H1 (cell line): Measurements from ENCODE around the gene IL31. TPM values are rescaled to one million over a fixed set of nuclear protein-coding genes. Genes with fewer than 3 reads are reported as not detected.

ENCODE experiments used
- CTCF ChIA-PET: fragments of 300-600 bp; sonication (Branson Sonifier 250); formaldehyde crosslinking; loops from one replicate; lab custom pipeline; 2021; ENCODE audit not compliant: partially characterized antibody; lab: Charles Lee
- POLR2A ChIA-PET: fragments of 300-600 bp; sonication (Branson Sonifier 250); formaldehyde crosslinking; loops from one replicate; lab custom pipeline; 2021; ENCODE audit warnings: inconsistent platforms; ENCODE audit not compliant: partially characterized antibody; lab: Charles Lee
- DNase-seq, 2 experiments: peaks; one replicate each; pipeline versions ENCODE4 v3.0.0 to v3.0.0-alpha.2; 2010 to 2022; ENCODE audit warnings: low spot score in 2 of 2, low read depth in 1 of 2, mixed read lengths in 1 of 2
- FAIRE-seq: peaks from 2 replicates; lab custom pipeline; 2011; peaks lifted over from hg19 to GRCh38; lab: Jason Lieb, UNC
- H2AFZ ChIP-seq: 2 replicates; pipeline ENCODE4 v1.8.1; 2012; ENCODE audit warnings: low read length, inconsistent platforms
- H2AK5ac ChIP-seq: 2 replicates; pipeline ENCODE4 v1.6.1; 2013; ENCODE audit warnings: low read depth, low read length
- H2BK120ac ChIP-seq: replicated peaks from 2 replicates; pipeline ENCODE3; 2013; ENCODE audit warnings: low read depth, low read length, inconsistent platforms
- H2BK12ac ChIP-seq: 2 replicates; pipeline ENCODE4 v1.6.1; 2013; ENCODE audit warnings: low read depth, low read length
- H2BK15ac ChIP-seq: 2 replicates; pipeline ENCODE4 v1.6.1; 2013; ENCODE audit warnings: low read length
- H2BK20ac ChIP-seq: 2 replicates; pipeline ENCODE4 v1.6.1; 2013; ENCODE audit warnings: low read length
- H2BK5ac ChIP-seq: 2 replicates; pipeline ENCODE4 v1.6.1; 2013; ENCODE audit warnings: low read depth, low read length
- H3K14ac ChIP-seq: 2 replicates; pipeline ENCODE4 v1.6.1; 2013; ENCODE audit warnings: inconsistent platforms; ENCODE audit not compliant: insufficient read length
- H3K18ac ChIP-seq: 2 replicates; pipeline ENCODE4 v1.6.1; 2013; ENCODE audit warnings: low read length; ENCODE audit errors: extremely low read depth
- H3K23ac ChIP-seq: 2 replicates; pipeline ENCODE4 v1.6.1; 2013; ENCODE audit warnings: inconsistent platforms; ENCODE audit not compliant: insufficient read length
- H3K23me2 ChIP-seq: 2 replicates; pipeline ENCODE4 v1.6.1; 2013; ENCODE audit warnings: low read depth, low read length
- H3K27ac ChIP-seq: 2 replicates; pipeline ENCODE4 v1.6.1; 2011; ENCODE audit warnings: low read depth, low read length, inconsistent platforms
- H3K27me3 ChIP-seq, 4 experiments: replicated peaks in 1 of 4; 1 replicate in 1 of 4; 2 replicates in 3 of 4; pipeline versions ENCODE4 v1.6.1 to v1.8.1; 2011 to 2013; ENCODE audit warnings: low read length in 3 of 4, mild to moderate bottlenecking in 3 of 4, inconsistent platforms in 2 of 4, mixed read lengths in 2 of 4, moderate library complexity in 1 of 4; ENCODE audit not compliant: control insufficient read depth in 3 of 4, insufficient read depth in 3 of 4; ENCODE audit errors: extremely low read depth in 1 of 4
- H3K36me3 ChIP-seq, 4 experiments: 2 replicates each; pipeline versions ENCODE4 v1.6.1 to v1.8.1; 2011 to 2013; ENCODE audit warnings: mild to moderate bottlenecking in 4 of 4, low read length in 3 of 4, moderate library complexity in 2 of 4, control low read depth in 1 of 4, inconsistent platforms in 1 of 4; ENCODE audit not compliant: insufficient read depth in 4 of 4, control insufficient read depth in 2 of 4
- H3K4ac ChIP-seq: replicated peaks from 2 replicates; pipeline ENCODE3; 2013; ENCODE audit warnings: low read length, low read depth, mixed read lengths, inconsistent platforms; ENCODE audit not compliant: insufficient read length
- H3K4me1 ChIP-seq, 4 experiments: replicated peaks in 1 of 4; 1 replicate in 1 of 4; 2 replicates in 3 of 4; pipeline versions ENCODE4 v1.6.1 to v1.8.1; 2011 to 2013; ENCODE audit warnings: low read length in 3 of 4, inconsistent platforms in 2 of 4, mixed read lengths in 1 of 4; ENCODE audit not compliant: insufficient read depth in 4 of 4, control insufficient read depth in 3 of 4
- H3K4me2 ChIP-seq, 2 experiments: 2 replicates each; pipeline versions ENCODE4 v1.6.1 to v1.8.1; 2011 to 2013; ENCODE audit warnings: low read depth in 2 of 2, low read length in 2 of 2, control low read depth in 1 of 2, inconsistent platforms in 1 of 2, mild to moderate bottlenecking in 1 of 2; ENCODE audit not compliant: insufficient read depth in 1 of 2
- H3K4me3 ChIP-seq, 4 experiments: fragments of 200-600, 300-600 bp in 1 of 4; sonication (generic), shearing (Covaris generic), sonication (Bioruptor Twin) in 1 of 4; 2 replicates each; pipeline versions ENCODE4 v1.5.1 to v1.8.1; 2011 to 2016; ENCODE audit warnings: low read length in 4 of 4, low read depth in 3 of 4, control low read depth in 2 of 4, inconsistent platforms in 2 of 4, mild to moderate bottlenecking in 2 of 4, mixed read lengths in 1 of 4, moderate library complexity in 1 of 4; ENCODE audit not compliant: insufficient read depth in 2 of 4; ENCODE audit errors: extremely low read depth in 1 of 4
- H3K56ac ChIP-seq: replicated peaks from 2 replicates; pipeline ENCODE3; 2013; ENCODE audit warnings: low read depth, mild to moderate bottlenecking, mixed read lengths, low read length, inconsistent platforms; ENCODE audit not compliant: insufficient read length
- H3K79me1 ChIP-seq: 2 replicates; pipeline ENCODE4 v1.6.1; 2013; ENCODE audit warnings: low read depth, low read length, control low read depth
- H3K79me2 ChIP-seq, 2 experiments: 2 replicates each; pipeline versions ENCODE4 v1.6.1 to v1.8.1; 2012 to 2013; ENCODE audit warnings: low read length in 2 of 2, mild to moderate bottlenecking in 2 of 2, inconsistent platforms in 1 of 2; ENCODE audit not compliant: insufficient read depth in 2 of 2, control insufficient read depth in 1 of 2
- H3K9ac ChIP-seq, 4 experiments: replicated peaks in 1 of 4; 1 replicate in 1 of 4; 2 replicates in 3 of 4; pipeline versions ENCODE4 v1.6.1 to v1.8.1; 2011 to 2013; ENCODE audit warnings: low read depth in 3 of 4, low read length in 3 of 4, control low read depth in 2 of 4, mild to moderate bottlenecking in 2 of 4, moderate library complexity in 2 of 4, inconsistent platforms in 1 of 4; ENCODE audit errors: extremely low read depth in 1 of 4
- H3K9me3 ChIP-seq, 2 experiments: 2 replicates each; pipeline versions ENCODE4 v1.6.1 to v1.8.1; 2012 to 2013; ENCODE audit warnings: mild to moderate bottlenecking in 2 of 2, moderate library complexity in 2 of 2, control low read depth in 1 of 2, inconsistent platforms in 1 of 2, low read depth in 1 of 2, low read length in 1 of 2, mixed read lengths in 1 of 2; ENCODE audit not compliant: insufficient read depth in 2 of 2
- H4K20me1 ChIP-seq, 2 experiments: replicated peaks in 1 of 2; 2 replicates each; pipeline versions ENCODE3 to v1.8.1; 2011 to 2013; ENCODE audit warnings: inconsistent platforms in 2 of 2, low read length in 2 of 2, mild to moderate bottlenecking in 1 of 2; ENCODE audit not compliant: insufficient read depth in 2 of 2, control insufficient read depth in 1 of 2
- H4K5ac ChIP-seq: 2 replicates; pipeline ENCODE4 v1.6.1; 2013; ENCODE audit warnings: low read length, low read depth, mixed read lengths, inconsistent platforms; ENCODE audit not compliant: insufficient read length
- H4K8ac ChIP-seq: 2 replicates; pipeline ENCODE4 v1.8.0; 2013; ENCODE audit warnings: mild to moderate bottlenecking, moderate library complexity, low read length, inconsistent platforms; ENCODE audit not compliant: insufficient read depth; ENCODE audit errors: extremely low read depth
- H4K91ac ChIP-seq: replicated peaks from 2 replicates; pipeline ENCODE3; 2013; ENCODE audit warnings: low read length, mixed read lengths, inconsistent platforms; ENCODE audit not compliant: insufficient read length
- KDM5A ChIP-seq: fragments of 200-600 bp; IDR thresholded peaks from 2 replicates; pipeline ENCODE4 v1.7.1; 2012; ENCODE audit warnings: mild to moderate bottlenecking, low read length, inconsistent platforms, mixed read lengths
- POLR2AphosphoS5 ChIP-seq: IDR thresholded peaks from 2 replicates; pipeline ENCODE4 v1.6.1; 2011; ENCODE audit warnings: low read depth, low read length
- WGBS, 2 experiments: shearing (Covaris generic) in 1 of 2; methylation state at CpG; one replicate each; pipeline versions ENCODE4 v1.1.6 to v1.1.7; 2013 to 2015; ENCODE audit warnings: low lambda C conversion rate in 2 of 2, mixed read lengths in 2 of 2, inconsistent platforms in 1 of 2, low coverage in 1 of 2, missing lambda C conversion rate in 1 of 2; ENCODE audit not compliant: insufficient replicate concordance in 2 of 2, insufficient coverage in 1 of 2, insufficient read length in 1 of 2; ENCODE audit errors: extremely low coverage in 1 of 2, missing lambda C conversion rate in 1 of 2; 5-methylcytosine and 5-hydroxymethylcytosine counted together
- polyA plus RNA-seq, 7 experiments: library from polyadenylated mRNA; depleted of rRNA in 3 of 7; stranded (reverse) in 5 of 7; unstranded in 2 of 7; fragments of >200 nt in 5 of 7; fragments of 200-250 nt in 2 of 7; gene quantifications; 1 replicate in 5 of 7; 2 replicates in 1 of 7; 4 replicates in 1 of 7; pipeline versions ENCODE4 v1.2.1 to v1.2.3, GENCODE V29; 2011 to 2013; ENCODE audit warnings: missing spikeins in 2 of 7, mixed read lengths in 2 of 7
- total RNA-seq: library from RNA; stranded (reverse); fragmentation: NEBNext Ultra II Directional; extraction: Animal tissue kit (Norgen Biotek cat#: 25700); gene quantifications from 2 replicates; pipeline ENCODE4 v1.2.1, GENCODE V29; 2021
- TF ChIP-seq, protein P1 (sequence below): IDR thresholded peaks from 2 replicates; pipeline ENCODE4 v1.6.1; 2012; ENCODE audit warnings: low read length, inconsistent platforms

The IL31 gene
- total and polyA plus RNA-seq, 2 of the 8 experiments (the other 6 are each of a cell fraction or from before 2014, with no cell fraction given), result not detected

DNA sequence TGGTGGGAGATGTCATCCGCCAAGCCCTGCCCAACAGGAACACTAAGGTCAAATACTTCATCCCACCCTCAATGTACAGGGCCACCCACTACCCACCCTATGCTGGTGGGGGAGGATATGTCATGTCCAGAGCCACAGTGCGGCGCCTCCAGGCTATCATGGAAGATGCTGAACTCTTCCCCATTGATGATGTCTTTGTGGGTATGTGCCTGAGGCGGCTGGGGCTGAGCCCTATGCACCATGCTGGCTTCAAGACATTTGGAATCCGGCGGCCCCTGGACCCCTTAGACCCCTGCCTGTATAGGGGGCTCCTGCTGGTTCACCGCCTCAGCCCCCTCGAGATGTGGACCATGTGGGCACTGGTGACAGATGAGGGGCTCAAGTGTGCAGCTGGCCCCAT lies 33.0 kb upstream of the IL31 start:
- no peak overlapping the region for H4K91ac ChIP-seq
- no peak for FAIRE-seq
- H4K5ac ChIP-seq, result no peak overlapping the region
- no peak overlapping the region for H2BK20ac ChIP-seq
- TF ChIP-seq POLR2AphosphoS5 (0 out of 2 replicates have a peak, but pooled peaks have one; percentile 17), KDM5A (no peak)
- TF ChIP-seq, protein P1, sequence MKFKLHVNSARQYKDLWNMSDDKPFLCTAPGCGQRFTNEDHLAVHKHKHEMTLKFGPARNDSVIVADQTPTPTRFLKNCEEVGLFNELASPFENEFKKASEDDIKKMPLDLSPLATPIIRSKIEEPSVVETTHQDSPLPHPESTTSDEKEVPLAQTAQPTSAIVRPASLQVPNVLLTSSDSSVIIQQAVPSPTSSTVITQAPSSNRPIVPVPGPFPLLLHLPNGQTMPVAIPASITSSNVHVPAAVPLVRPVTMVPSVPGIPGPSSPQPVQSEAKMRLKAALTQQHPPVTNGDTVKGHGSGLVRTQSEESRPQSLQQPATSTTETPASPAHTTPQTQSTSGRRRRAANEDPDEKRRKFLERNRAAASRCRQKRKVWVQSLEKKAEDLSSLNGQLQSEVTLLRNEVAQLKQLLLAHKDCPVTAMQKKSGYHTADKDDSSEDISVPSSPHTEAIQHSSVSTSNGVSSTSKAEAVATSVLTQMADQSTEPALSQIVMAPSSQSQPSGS, result no peak
- WGBS, 2 experiments, result 77% methylated on average over 8 of the region's 8 CpGs; no CpG with 5 or more reads in 1 of the 2 experiments
- no peak overlapping the region for H3K56ac ChIP-seq
- no peak overlapping the region for H2BK120ac ChIP-seq
- no peak overlapping the region for H2AFZ ChIP-seq
- no peak overlapping the region for H3K23ac ChIP-seq
- peaks cover 12 to 19% of the 10 kb centered on the region in 2 experiments for H4K20me1 ChIP-seq
- H3K36me3 ChIP-seq, result peaks cover 12 to 48% (median 30%) of the 10 kb centered on the region in 4 experiments
- H2BK12ac ChIP-seq, result no peak overlapping the region
- H3K4me2 ChIP-seq, result no peak overlapping the region
- H2BK15ac ChIP-seq, result no peak overlapping the region
- peak overlapping the region; percentile 8; the same call in 1 of the 2 replicates for H4K8ac ChIP-seq
- H3K9me3 ChIP-seq, result no peaks in the 10 kb centered on the region
- H3K27me3 ChIP-seq, result peaks cover 9 to 43% (median 27%) of the 10 kb centered on the region in 4 experiments; a peak in 6 of 7 replicates
- no peak for DNase-seq
- H3K18ac ChIP-seq, result no peak overlapping the region
- no peak overlapping the region for H3K4ac ChIP-seq
- H3K9ac ChIP-seq, result no peak overlapping the region
- no peaks in the 10 kb centered on the region for H3K79me1 ChIP-seq
- H2BK5ac ChIP-seq, result no peak overlapping the region
- no peak overlapping the region for H3K4me3 ChIP-seq
- H3K79me2 ChIP-seq, result no peaks in the 10 kb centered on the region
- no peak overlapping the region for H3K27ac ChIP-seq
- peaks cover 0 to 10% (median 3%) of the 10 kb centered on the region in 4 experiments; a peak in 5 of 7 replicates for H3K4me1 ChIP-seq
- no peak overlapping the region for H3K14ac ChIP-seq
- CTCF ChIA-PET, result interaction anchor here (4.1 kb wide), 1 partner anchor 9 kb away, joined by 15 read pairs; no protein-coding TSS in a partner anchor
- H2AK5ac ChIP-seq, result no peak overlapping the region
- POLR2A ChIA-PET, result interaction anchor here (0.6 to 17.6 kb wide), 2 partner anchors 13 to 839 kb away, joined by 3 to 230 read pairs; partner anchors contain the start of gene DIABLO
- H3K23me2 ChIP-seq, result peaks cover 9% of the 10 kb centered on the region; the same call in 1 of the 2 replicates
